ENCODE data around the gene MTAP. TPM values are rescaled to one million over a fixed set of nuclear protein-coding genes. Genes with fewer than 3 reads are reported as not detected.

Gene MTAP
- total RNA-seq, 1 experiment from 2014 or later: 102 TPM

DNA sequence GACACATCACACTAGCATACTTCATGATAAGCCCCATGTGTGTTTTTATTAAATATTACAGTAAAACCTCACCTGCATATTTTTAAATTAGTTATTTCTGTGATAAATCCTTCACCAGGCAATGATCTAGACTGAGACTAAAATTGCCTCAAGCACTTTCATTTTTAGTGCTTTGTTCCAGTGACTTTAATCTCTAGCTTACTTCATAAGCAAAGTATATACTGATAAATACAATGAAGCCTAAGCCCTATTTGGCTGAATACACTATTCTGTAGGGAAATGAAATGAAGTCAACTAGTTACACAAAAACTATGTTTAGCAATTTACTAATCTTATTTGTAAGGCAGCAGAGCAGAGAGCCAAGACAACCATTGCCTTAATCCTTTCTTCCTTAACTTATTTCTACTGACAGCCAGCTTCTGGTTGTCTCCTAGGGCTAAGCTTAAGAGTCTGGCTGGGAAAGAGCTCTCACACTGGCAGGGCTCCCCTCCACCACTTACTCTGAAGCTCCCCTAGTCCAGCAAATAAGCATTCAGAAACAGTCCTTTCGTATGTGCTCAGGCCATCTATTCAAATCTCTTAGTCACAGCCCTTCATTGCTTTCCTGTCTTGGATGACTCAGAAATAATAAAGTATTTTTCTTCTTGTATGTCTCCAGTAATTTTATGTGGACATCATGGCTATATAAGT lies 31.4 kb upstream of the MTAP start:
- Histone ChIP-seq H4K8ac (replicated peaks; ENCODE audit: insufficient read length, low read depth, low read length) (no peak overlapping the region), H3K79me1 (ENCODE audit: insufficient read depth, low read depth, low read length, poor library complexity, severe bottlenecking) (no peaks in the 10 kb centered on the region), H3T11ph (ENCODE audit: low read length) (no peak overlapping the region), H2BK20ac (ENCODE audit: low read depth, low read length, poor library complexity, severe bottlenecking) (no peak overlapping the region), H3K23me2 (ENCODE audit: insufficient read length, low read depth, low read length, poor library complexity, severe bottlenecking) (no peaks in the 10 kb centered on the region), H2BK15ac (ENCODE audit: low read depth, low read length) (no peak overlapping the region), H2AFZ (ENCODE audit: low read length) (no peak overlapping the region), H3K4me1 (ENCODE audit: insufficient read depth, low read length) (no peaks in the 10 kb centered on the region), H2BK120ac (ENCODE audit: low read depth, low read length, poor library complexity, severe bottlenecking) (no peak overlapping the region), H3K18ac (ENCODE audit: insufficient read length, low read depth, low read length) (no peak overlapping the region), H3K14ac (ENCODE audit: insufficient read depth, low read length) (no peak overlapping the region), H3K23ac (ENCODE audit: insufficient read length, low read depth, low read length) (no peak overlapping the region), H3K9me3 (ENCODE audit: control insufficient read depth, low read depth, low read length) (no peaks in the 10 kb centered on the region), H4K5ac (ENCODE audit: insufficient read length, low read depth, low read length) (no peak overlapping the region), H2AK5ac (ENCODE audit: insufficient read length, low read length) (no peak overlapping the region), H4K91ac (ENCODE audit: insufficient read length, low read depth, low read length) (no peak overlapping the region), H3K27ac (ENCODE audit: insufficient read length, low read depth, low read length) (no peak overlapping the region), H3K79me2 (ENCODE audit: insufficient read depth, low read length) (no peaks in the 10 kb centered on the region), H3K56ac (ENCODE audit: insufficient read length, low read depth, low read length) (no peak overlapping the region), H3K9ac (ENCODE audit: extremely low read depth, insufficient read length, low read length) (no peak overlapping the region), H3K4ac (ENCODE audit: low read depth, low read length) (no peak overlapping the region), H2BK5ac (ENCODE audit: insufficient read length, low read length) (no peak overlapping the region), H3K4me2 (ENCODE audit: insufficient read depth, insufficient read length, low read length) (no peak overlapping the region), H4K20me1 (ENCODE audit: control insufficient read depth, insufficient read depth, insufficient read length) (no peaks in the 10 kb centered on the region), H2BK12ac (ENCODE audit: insufficient read length, low read depth, low read length) (no peak overlapping the region), H3K27me3 (ENCODE audit: insufficient read depth, low read length) (no peaks in the 10 kb centered on the region; the same call in 1 of the 2 replicates)
- Mint-ChIP-seq H3K4me1 (no peaks in the 10 kb centered on the region), H3K27me3 (ENCODE audit: low read depth) (peaks cover 72% of the 10 kb centered on the region), H3K36me3 (ENCODE audit: insufficient read depth in 1 of 3, low read depth in 3 of 3) (no peaks in the 10 kb centered on the region), H3K9me3 (no peaks in the 10 kb centered on the region), H3K4me3 (no peak overlapping the region), H3K27ac (no peak overlapping the region)
- no peak for DNase-seq
- WGBS (ENCODE audit: extremely low coverage, insufficient read length, low lambda C conversion rate): no CpG with 5 or more reads among the region's 1 CpG
- TF ChIP-seq, protein P1, sequence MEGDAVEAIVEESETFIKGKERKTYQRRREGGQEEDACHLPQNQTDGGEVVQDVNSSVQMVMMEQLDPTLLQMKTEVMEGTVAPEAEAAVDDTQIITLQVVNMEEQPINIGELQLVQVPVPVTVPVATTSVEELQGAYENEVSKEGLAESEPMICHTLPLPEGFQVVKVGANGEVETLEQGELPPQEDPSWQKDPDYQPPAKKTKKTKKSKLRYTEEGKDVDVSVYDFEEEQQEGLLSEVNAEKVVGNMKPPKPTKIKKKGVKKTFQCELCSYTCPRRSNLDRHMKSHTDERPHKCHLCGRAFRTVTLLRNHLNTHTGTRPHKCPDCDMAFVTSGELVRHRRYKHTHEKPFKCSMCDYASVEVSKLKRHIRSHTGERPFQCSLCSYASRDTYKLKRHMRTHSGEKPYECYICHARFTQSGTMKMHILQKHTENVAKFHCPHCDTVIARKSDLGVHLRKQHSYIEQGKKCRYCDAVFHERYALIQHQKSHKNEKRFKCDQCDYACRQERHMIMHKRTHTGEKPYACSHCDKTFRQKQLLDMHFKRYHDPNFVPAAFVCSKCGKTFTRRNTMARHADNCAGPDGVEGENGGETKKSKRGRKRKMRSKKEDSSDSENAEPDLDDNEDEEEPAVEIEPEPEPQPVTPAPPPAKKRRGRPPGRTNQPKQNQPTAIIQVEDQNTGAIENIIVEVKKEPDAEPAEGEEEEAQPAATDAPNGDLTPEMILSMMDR (conservative IDR thresholded peaks at IDR 0.05): no peak

Measured in H9 (cell line).